Aorta (tissue), 5 donors: ENCODE results near the gene ADAMTSL1. TPM values are rescaled to one million over a fixed set of nuclear protein-coding genes. Genes with fewer than 3 reads are reported as not detected.

Experiments
- ATAC-seq: fragments of 200-7000 bp; cut with Tn5 transposase; one replicate; pipeline ENCODE4 v1.9.1; 2022; ENCODE audit warnings: moderate library complexity; ENCODE audit not compliant: low FRiP score
- DNase-seq, 2 donors: peaks; one replicate each; pipeline ENCODE4 v3.0.0-alpha.2; 2020
- H3K27ac ChIP-seq, 2 donors: one replicate each; pipeline ENCODE4 v1.5.1; 2013; ENCODE audit warnings: low read length in 2 of 2, mild to moderate bottlenecking in 2 of 2, moderate library complexity in 2 of 2, control low read depth in 1 of 2, inconsistent platforms in 1 of 2, low read depth in 1 of 2
- H3K27me3 ChIP-seq, 2 donors: one replicate each; pipeline ENCODE4 v1.6.1; 2013; ENCODE audit warnings: control low read depth in 1 of 2, low read length in 1 of 2, mild to moderate bottlenecking in 1 of 2, moderate library complexity in 1 of 2; ENCODE audit not compliant: insufficient read depth in 2 of 2, control insufficient read depth in 1 of 2
- H3K36me3 ChIP-seq, 2 donors: one replicate each; pipeline ENCODE4 v1.6.1; 2013; ENCODE audit warnings: control low read depth in 1 of 2, low read length in 1 of 2, mild to moderate bottlenecking in 1 of 2; ENCODE audit not compliant: insufficient read depth in 2 of 2, control insufficient read depth in 1 of 2
- H3K4me1 ChIP-seq, 2 donors: one replicate each; pipeline ENCODE4 v1.6.1; 2013; ENCODE audit warnings: low read length in 2 of 2, control low read depth in 1 of 2, mild to moderate bottlenecking in 1 of 2, moderate library complexity in 1 of 2; ENCODE audit not compliant: insufficient read depth in 2 of 2, control insufficient read depth in 1 of 2
- H3K4me3 ChIP-seq, 2 donors: one replicate each; pipeline ENCODE4 v1.5.1; 2013; ENCODE audit warnings: low read length in 2 of 2, control low read depth in 1 of 2, mild to moderate bottlenecking in 1 of 2
- H3K9me3 ChIP-seq: one replicate; pipeline ENCODE4 v1.6.1; 2013; ENCODE audit warnings: mild to moderate bottlenecking, low read length; ENCODE audit not compliant: control insufficient read depth
- WGBS, 2 donors: extraction: QIAGEN DNeasy Blood & Tissue Kit; methylation state at CpG; one replicate each; pipeline ENCODE4 v1.1.7; 2013; 5-methylcytosine and 5-hydroxymethylcytosine counted together
- intact Hi-C, 2 donors: fragments of 100-400 bp; cut with DNase I; formaldehyde crosslinking; loops; one replicate each; pipeline versions ENCODE4 v1.14.2 to v1.15.0; 2022
- polyA plus RNA-seq, 2 donors: library from polyadenylated mRNA; stranded (reverse); fragments of 200-250 nt; gene quantifications; one replicate each; pipeline ENCODE4 v1.2.3, GENCODE V29; 2013
- total RNA-seq, 2 donors: library from RNA; stranded (reverse); fragmentation: NEBNext Ultra II Directional; extraction: Animal tissue kit (Norgen Biotek cat#: 25700); gene quantifications; one replicate each; pipeline ENCODE4 v1.2.1, GENCODE V29; 2021
- donor health status: healthy with polysubstance abuse.
- donor health status: Bipolar disorder and iron deficiency.
- donor health status: DM: no; HTN: no; CAD: no.
- donor health status: DM: no; HTN: no; CAD: no.
- donor health status: DM: yes; HTN: yes; CAD: no.

Gene ADAMTSL1
- total and polyA plus RNA-seq, 4 donors, result 6.6 to 54.2 (median 30.0) TPM

DNA sequence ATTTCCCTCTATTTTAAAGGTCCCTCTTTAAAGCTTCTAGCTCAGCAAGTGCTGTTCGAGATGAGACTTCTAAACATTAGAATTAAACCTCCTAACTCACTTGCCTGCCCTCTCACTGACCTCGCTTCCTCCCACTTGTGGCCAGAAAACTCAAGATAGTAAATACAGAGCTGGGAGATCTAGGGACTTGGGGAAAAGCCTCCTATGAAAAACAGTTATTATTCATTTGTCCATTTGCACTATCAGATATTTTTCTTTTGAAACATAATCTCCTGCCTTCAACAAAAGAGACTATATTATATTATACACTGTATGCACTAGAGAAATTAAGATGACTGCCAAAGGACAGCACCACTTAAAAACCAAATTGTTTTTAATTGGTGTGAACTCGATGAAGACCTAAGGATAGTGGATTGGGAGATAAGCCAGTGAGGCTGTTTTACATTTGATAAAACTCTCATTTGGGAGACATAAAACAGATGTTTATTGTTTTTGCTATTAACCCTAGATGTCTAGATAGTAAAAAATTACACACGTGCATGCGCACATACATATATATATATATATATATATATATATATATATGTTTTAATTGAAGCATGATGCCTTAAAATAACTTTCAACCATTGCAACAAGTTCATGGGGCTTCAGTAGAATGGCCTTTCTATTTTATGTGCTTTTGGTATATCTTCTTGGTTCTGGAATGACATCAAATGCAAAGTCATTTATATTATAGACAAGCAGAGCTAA is 229.4 kb downstream of the ADAMTSL1 start:
- H3K4me1 ChIP-seq, result peaks cover 0 to 4% of the 10 kb centered on the region in 2 donors
- peak; percentile 58 for ATAC-seq

DNA sequence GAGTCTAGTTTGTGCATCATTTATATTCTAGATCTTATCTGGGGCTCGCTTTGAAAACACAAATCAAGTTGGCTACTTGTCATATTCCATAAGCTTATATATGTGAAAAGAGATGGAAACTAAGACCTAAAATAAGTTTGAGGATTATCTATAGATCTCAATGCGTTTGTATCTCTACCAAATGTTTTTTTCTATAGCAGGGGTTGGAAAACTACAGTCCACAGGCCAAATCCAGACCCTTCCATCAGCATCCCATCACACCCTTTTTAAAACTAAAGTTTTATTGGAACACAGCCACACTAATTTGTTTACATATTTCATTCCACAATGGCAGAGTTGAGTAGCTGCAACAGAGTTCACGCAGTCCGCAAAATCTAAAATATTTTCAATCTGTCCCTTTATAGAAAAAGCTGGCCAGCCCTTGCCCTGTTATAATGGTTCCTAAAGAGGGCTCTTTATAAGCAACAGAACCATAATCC is 230.0 kb downstream of the ADAMTSL1 start:
- Histone ChIP-seq H3K4me3 (no peak overlapping the region), H3K27ac (no peak overlapping the region), H3K4me1 (peaks cover 0 to 4% of the 10 kb centered on the region in 2 donors), H3K27me3 (no peaks in the 10 kb centered on the region), H3K36me3 (peaks cover 0 to 2% of the 10 kb centered on the region in 2 donors), H3K9me3 (no peaks in the 10 kb centered on the region)
- DNase-seq (no peak), ATAC-seq (no peak)
- intact Hi-C loops, result no loop called here
- WGBS, 2 donors, result 80 to 82% methylated on average over 4 of the region's 4 CpGs

More for the DNA sequence above, 229.4 kb downstream of the ADAMTSL1 start:
- Histone ChIP-seq H3K4me3 (no peak overlapping the region), H3K36me3 (peaks cover 0 to 2% of the 10 kb centered on the region in 2 donors), H3K27me3 (no peaks in the 10 kb centered on the region), H3K9me3 (no peaks in the 10 kb centered on the region), H3K27ac (no peak overlapping the region)
- DNase-seq, result no peak
- intact Hi-C loops, result no loop called here
- 57 to 76% methylated on average over 5 of the region's 5 CpGs for WGBS, 2 donors

DNA sequence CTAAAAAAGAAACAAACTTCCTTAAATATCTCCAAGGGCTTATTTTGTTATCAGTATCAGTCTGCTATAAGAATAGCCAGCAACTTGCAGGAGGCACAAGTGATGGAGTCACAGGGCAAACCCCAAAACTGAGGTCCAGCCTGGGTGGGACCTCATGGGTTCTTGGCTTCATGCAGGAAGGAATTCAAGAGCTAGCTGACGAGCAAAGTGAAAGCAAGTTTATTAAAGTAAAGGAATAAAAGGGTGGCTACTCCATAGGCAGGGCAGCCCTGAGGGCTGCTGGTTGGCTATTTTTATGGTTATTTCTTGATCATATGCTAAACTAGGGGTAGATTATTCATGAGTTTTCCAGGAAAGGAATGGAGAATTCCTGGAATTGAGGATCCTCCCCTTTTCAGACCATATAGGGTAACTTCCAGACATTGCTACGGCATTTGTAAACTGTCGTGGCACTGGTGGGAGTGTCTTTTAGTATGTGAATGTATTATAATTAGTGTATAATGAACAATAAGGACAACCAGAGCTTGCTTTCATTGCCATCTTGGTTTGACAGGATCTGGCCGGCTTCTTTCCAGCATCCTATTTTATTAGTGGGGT is 231.9 kb downstream of the ADAMTSL1 start:
- H3K27ac ChIP-seq, result no peak overlapping the region
- peaks cover 2 to 3% of the 10 kb centered on the region in 2 donors for H3K36me3 ChIP-seq
- intact Hi-C loops, result no loop called here
- 14 to 26% methylated on average over 4 of the region's 4 CpGs for WGBS, 2 donors
- peaks cover 0 to 4% of the 10 kb centered on the region in 2 donors for H3K4me1 ChIP-seq
- no peaks in the 10 kb centered on the region for H3K9me3 ChIP-seq
- no peak for DNase-seq
- H3K4me3 ChIP-seq, result no peak overlapping the region
- peak; percentile 23 for ATAC-seq
- H3K27me3 ChIP-seq, result no peaks in the 10 kb centered on the region

DNA sequence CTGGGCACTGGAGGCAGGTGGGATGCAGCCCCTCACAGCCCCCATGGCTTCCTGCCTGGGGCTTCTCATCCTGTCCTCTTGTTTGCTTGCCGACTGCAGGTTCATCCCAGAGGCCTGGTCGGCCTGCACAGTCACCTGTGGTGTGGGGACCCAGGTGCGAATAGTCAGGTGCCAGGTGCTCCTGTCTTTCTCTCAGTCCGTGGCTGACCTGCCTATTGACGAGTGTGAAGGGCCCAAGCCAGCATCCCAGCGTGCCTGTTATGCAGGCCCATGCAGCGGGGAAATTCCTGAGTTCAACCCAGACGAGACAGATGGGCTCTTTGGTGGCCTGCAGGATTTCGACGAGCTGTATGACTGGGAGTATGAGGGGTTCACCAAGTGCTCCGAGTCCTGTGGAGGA is 232.7 kb downstream of the ADAMTSL1 start:
- Histone ChIP-seq H3K27me3 (no peaks in the 10 kb centered on the region), H3K4me1 (peaks cover 0 to 4% of the 10 kb centered on the region in 2 donors), H3K36me3 (peaks cover 2 to 3% of the 10 kb centered on the region in 2 donors), H3K27ac (no peak overlapping the region), H3K4me3 (no peak overlapping the region), H3K9me3 (no peaks in the 10 kb centered on the region)
- 91 to 92% methylated on average over 11 of the region's 11 CpGs for WGBS, 2 donors
- intact Hi-C loops, result no loop called here
- ATAC-seq, result peak; percentile 35
- DNase-seq, result no peak

DNA sequence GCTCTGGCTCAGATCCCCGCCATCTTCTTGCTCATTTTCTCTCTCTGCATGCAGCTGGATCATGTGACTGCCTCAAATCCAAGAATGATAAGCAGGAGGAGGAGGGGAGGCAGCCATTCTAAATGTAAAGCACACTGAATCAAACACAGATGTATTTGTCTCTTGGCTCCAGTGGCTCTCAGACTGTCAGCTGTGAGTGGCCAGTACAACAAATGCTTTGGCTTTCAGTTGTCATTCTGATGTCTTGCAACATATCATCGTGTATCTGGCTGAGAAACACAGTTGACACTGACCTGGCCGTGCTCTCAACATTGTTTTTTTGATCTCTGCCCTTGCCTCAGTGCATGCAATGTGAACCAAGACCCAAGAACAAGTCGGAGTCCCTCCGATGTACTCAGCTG is 233.1 kb downstream of the ADAMTSL1 start:
- Histone ChIP-seq H3K27ac (no peak overlapping the region), H3K4me3 (no peak overlapping the region), H3K4me1 (peaks cover 0 to 4% of the 10 kb centered on the region in 2 donors), H3K9me3 (no peaks in the 10 kb centered on the region), H3K36me3 (peaks cover 2 to 3% of the 10 kb centered on the region in 2 donors), H3K27me3 (no peaks in the 10 kb centered on the region)
- WGBS, 2 donors, result 79% methylated on average over 5 of the region's 5 CpGs
- ATAC-seq (peak; percentile 28), DNase-seq (no peak)
- intact Hi-C loops, result no loop called here

DNA sequence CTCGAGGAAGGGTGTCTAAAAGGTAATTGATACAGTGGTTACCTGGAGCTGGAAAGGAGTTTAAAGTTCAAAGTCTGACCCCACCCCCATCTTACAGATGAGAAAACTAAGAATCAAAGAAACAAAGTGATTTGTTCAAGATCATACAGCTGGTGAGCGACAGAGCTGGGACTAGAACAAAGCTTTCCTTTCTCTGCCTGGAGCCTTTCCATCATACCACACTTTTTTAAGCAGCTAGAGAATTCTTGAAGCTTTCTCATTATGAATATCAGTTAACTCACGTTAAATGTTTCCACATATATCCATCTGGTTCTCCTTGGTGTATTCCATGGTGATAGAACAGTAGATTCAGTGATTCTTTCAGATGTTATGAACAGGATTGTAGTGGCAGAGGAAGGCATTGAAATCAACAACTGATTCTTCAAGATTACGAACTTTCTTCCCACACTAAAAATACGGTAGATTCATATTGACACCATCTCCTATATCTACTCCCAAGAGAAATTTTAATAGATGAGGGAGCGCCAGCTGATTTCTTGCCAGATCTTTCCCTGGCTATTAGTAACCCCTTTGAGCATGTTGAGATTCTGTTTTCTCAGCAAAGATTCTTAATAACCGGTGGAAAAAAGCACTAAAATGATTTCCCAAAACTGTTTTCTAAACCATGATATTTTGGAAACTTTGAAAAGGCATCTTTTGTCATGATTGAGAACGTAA is 233.7 kb downstream of the ADAMTSL1 start:
- no peaks in the 10 kb centered on the region for H3K9me3 ChIP-seq
- H3K4me3 ChIP-seq, result no peak overlapping the region
- H3K4me1 ChIP-seq, result peaks cover 0 to 4% of the 10 kb centered on the region in 2 donors
- no peak overlapping the region for H3K27ac ChIP-seq
- H3K27me3 ChIP-seq, result no peaks in the 10 kb centered on the region
- H3K36me3 ChIP-seq, result peaks cover 2 to 3% of the 10 kb centered on the region in 2 donors
- DNase-seq (no peak), ATAC-seq (no peak)
- intact Hi-C loops, result no loop called here
- 50 to 62% methylated on average over 8 of the region's 8 CpGs for WGBS, 2 donors

DNA sequence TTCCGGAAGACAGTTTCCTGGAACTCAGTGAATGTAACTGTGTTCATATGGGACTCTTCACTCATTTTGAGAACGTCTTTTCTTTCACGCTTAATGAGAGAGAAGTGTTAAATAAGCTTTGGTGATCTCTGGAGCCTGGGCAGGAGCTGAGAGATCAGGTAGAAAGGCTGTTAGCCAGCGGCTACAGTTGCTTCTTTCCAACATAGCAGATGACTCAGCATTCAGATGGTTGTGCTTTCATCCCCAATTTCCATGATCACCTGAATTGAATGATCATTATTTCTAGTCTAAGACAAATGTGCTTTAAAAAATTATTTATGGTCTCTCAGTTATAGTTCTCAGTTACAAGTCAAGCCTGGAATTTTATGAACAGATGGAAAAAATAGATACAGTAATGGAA is 234.5 kb downstream of the ADAMTSL1 start:
- 81 to 91% methylated on average over 4 of the region's 4 CpGs for WGBS, 2 donors
- ATAC-seq, result no peak
- H3K27me3 ChIP-seq, result no peaks in the 10 kb centered on the region
- H3K9me3 ChIP-seq, result no peaks in the 10 kb centered on the region
- H3K36me3 ChIP-seq, result peaks cover 2 to 3% of the 10 kb centered on the region in 2 donors
- H3K4me3 ChIP-seq, result no peak overlapping the region
- no peak overlapping the region for H3K27ac ChIP-seq
- DNase-seq, result no peak
- intact Hi-C loops, result no loop called here
- H3K4me1 ChIP-seq, result peaks cover 0 to 4% of the 10 kb centered on the region in 2 donors

DNA sequence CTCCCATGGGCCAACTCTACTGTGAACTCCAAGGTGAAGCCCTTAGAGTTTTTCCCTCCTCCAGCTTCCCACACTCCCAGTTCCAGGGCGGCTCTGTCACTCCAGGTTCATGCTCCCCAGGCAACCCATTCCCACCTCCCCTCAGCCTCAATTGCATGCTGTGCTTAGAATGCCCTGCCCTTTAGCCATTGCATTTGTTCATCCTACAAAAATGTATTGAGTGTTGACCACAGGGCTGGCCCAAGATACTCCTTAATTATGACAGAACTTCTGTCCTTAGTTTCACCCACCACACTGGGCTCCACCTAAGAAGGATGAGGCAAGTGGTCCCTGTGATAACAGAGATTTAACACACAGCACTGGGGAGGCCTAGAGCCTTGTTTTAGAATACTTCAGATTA is 236.1 kb downstream of the ADAMTSL1 start:
- no peak overlapping the region for H3K27ac ChIP-seq
- ATAC-seq (peak; percentile 44), DNase-seq (no peak)
- 95% methylated on average over 1 of the region's 1 CpG for WGBS, 2 donors
- H3K4me3 ChIP-seq, result no peak overlapping the region
- no peaks in the 10 kb centered on the region for H3K9me3 ChIP-seq
- H3K4me1 ChIP-seq, result no peaks in the 10 kb centered on the region
- H3K27me3 ChIP-seq, result no peaks in the 10 kb centered on the region
- H3K36me3 ChIP-seq, result peaks cover 2 to 3% of the 10 kb centered on the region in 2 donors
- intact Hi-C loops, result no loop called here
